Stimulated activated naive CD8-positive, alpha-beta T cell treated with anti-CD3 and anti-CD28 coated beads, Interleukin-15, Interleukin-2, amounts not matched to agents 100 ng/mL and 50 ng/mL, for 24 hours (primary cell): Measurements from ENCODE around the gene IGSF21.

ENCODE experiments used
- H3K27ac Mint-ChIP-seq: one replicate; pipeline ENCODE4 v1.8.0; 2021; ENCODE audit warnings: mild to moderate bottlenecking, mixed read lengths
- H3K27me3 Mint-ChIP-seq: one replicate; pipeline ENCODE4 v1.8.0; 2021; ENCODE audit warnings: mixed read lengths
- H3K36me3 Mint-ChIP-seq: one replicate; pipeline ENCODE4 v1.8.0; 2021; ENCODE audit warnings: low read depth, mixed read lengths
- H3K4me1 Mint-ChIP-seq: one replicate; pipeline ENCODE4 v1.8.0; 2021; ENCODE audit warnings: low read depth, mixed read lengths
- H3K4me3 Mint-ChIP-seq: one replicate; pipeline ENCODE4 v1.8.0; 2021; ENCODE audit warnings: mild to moderate bottlenecking, mixed read lengths
- H3K9me3 Mint-ChIP-seq: one replicate; pipeline ENCODE4 v1.8.0; 2021; ENCODE audit warnings: mixed read lengths

IGSF21 gene

GRCh38 chr1:18299441-18300338 is 192.1 kb downstream of the IGSF21 start:
- no peak overlapping the region for H3K4me3 Mint-ChIP-seq
- no peaks in the 10 kb centered on the region for H3K36me3 Mint-ChIP-seq
- H3K9me3 Mint-ChIP-seq = no peaks in the 10 kb centered on the region
- peaks cover 42% of the 10 kb centered on the region for H3K27me3 Mint-ChIP-seq
- H3K27ac Mint-ChIP-seq = no peak overlapping the region
- H3K4me1 Mint-ChIP-seq = no peaks in the 10 kb centered on the region

DNA sequence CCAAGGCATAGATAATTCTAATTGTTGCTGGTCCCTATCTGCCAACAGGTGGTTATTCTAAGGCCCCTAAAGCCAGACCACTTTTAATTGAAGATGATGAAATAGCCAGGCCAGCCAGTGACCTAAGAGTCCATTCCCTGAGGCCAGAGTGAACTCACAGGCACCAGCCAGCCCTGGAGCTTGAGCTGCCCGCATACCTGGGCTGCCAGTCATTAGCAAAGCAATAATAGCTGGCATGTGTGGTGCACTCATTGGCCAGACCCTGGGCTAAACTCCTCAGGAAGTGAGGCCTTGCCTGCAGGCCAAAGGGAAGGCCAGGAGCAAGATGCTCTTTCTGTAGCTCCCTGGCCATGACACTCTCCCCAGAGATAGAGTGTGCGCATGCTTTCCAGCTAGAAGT is 192.8 kb downstream of the IGSF21 start:
- Mint-ChIP-seq H3K9me3 (no peaks in the 10 kb centered on the region), H3K4me1 (no peaks in the 10 kb centered on the region), H3K36me3 (no peaks in the 10 kb centered on the region)

GRCh38 chr1:18302788-18303413 is 195.3 kb downstream of the IGSF21 start:
- no peak overlapping the region for H3K27ac Mint-ChIP-seq
- H3K9me3 Mint-ChIP-seq = no peaks in the 10 kb centered on the region
- peaks cover 17% of the 10 kb centered on the region for H3K27me3 Mint-ChIP-seq
- no peaks in the 10 kb centered on the region for H3K36me3 Mint-ChIP-seq
- no peaks in the 10 kb centered on the region for H3K4me1 Mint-ChIP-seq
- H3K4me3 Mint-ChIP-seq = no peak overlapping the region

More for the DNA sequence above, 192.8 kb downstream of the IGSF21 start:
- Mint-ChIP-seq H3K27me3 (peaks cover 37% of the 10 kb centered on the region), H3K27ac (no peak overlapping the region), H3K4me3 (no peak overlapping the region)

DNA sequence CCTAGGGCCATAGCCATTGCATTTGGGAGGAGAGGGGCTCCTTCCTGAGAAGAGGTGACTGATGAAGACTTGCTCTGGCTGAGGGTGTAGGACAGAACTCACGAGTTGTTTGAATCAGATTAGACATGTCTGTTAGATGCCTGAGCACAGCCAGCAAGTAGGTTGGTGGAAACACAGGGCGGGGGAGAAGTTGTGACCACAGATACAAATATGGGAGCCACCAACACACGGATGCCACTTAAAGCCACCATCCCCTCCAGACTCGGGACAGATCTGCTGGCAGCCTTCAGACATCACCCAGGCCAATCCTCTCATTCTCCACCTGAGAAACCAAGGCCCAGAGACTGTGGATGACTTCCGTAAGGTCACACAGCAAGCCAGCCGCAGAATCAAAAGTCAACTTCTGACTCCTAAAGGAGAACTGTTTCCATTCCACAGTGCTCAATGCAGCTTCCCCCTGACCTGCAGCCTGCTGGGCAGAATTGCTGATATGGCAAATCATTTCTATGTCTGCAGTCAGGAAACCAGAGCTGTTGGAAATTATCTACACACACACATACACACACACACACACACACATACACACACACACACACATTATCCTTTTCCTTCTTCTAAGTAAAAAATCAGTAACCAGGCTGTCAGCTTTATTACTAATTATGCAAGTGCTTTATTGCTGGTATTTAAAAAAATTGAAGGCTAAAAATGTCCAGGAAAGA is 196.7 kb downstream of the IGSF21 start:
- Mint-ChIP-seq H3K36me3 (no peaks in the 10 kb centered on the region), H3K4me1 (no peaks in the 10 kb centered on the region), H3K9me3 (no peaks in the 10 kb centered on the region), H3K27me3 (peaks cover 10% of the 10 kb centered on the region), H3K27ac (no peak overlapping the region), H3K4me3 (no peak overlapping the region)

GRCh38 chr1:18305182-18305795 is 197.7 kb downstream of the IGSF21 start:
- no peaks in the 10 kb centered on the region for H3K36me3 Mint-ChIP-seq
- H3K27me3 Mint-ChIP-seq = peaks cover 6% of the 10 kb centered on the region
- H3K4me3 Mint-ChIP-seq = no peak overlapping the region
- no peak overlapping the region for H3K27ac Mint-ChIP-seq
- no peaks in the 10 kb centered on the region for H3K9me3 Mint-ChIP-seq
- H3K4me1 Mint-ChIP-seq = no peaks in the 10 kb centered on the region

DNA sequence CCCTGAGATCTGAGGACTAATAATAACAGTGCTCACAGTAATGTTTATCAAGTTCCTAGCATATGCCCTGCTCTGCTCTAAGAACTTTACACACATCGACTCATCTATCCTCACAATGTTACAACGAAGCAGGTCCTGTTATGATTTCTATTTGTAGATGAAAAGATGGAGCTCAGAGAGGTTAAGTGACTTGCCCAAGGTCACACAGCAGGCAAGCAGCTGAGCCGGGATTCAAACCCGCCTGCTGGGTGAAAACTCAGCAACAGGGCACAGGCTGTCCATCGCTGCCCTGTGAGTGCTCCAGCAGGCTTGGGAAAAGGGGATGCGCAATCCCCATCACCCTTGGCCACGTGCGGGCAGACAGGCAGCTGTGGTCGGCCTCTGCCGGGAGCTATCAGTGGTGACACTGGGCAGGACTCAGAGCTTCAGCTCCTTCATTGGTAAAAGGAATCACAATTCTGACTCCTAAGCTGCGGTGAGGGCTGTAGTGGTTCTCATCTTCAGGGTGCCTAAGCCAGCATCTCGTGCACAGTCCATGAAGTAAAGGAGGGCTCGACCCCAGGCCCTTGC is 199.8 kb downstream of the IGSF21 start:
- Mint-ChIP-seq H3K27me3 (peaks cover 3% of the 10 kb centered on the region), H3K27ac (no peak overlapping the region), H3K9me3 (peaks cover 3% of the 10 kb centered on the region), H3K4me3 (no peak overlapping the region), H3K36me3 (no peaks in the 10 kb centered on the region), H3K4me1 (no peaks in the 10 kb centered on the region)

DNA sequence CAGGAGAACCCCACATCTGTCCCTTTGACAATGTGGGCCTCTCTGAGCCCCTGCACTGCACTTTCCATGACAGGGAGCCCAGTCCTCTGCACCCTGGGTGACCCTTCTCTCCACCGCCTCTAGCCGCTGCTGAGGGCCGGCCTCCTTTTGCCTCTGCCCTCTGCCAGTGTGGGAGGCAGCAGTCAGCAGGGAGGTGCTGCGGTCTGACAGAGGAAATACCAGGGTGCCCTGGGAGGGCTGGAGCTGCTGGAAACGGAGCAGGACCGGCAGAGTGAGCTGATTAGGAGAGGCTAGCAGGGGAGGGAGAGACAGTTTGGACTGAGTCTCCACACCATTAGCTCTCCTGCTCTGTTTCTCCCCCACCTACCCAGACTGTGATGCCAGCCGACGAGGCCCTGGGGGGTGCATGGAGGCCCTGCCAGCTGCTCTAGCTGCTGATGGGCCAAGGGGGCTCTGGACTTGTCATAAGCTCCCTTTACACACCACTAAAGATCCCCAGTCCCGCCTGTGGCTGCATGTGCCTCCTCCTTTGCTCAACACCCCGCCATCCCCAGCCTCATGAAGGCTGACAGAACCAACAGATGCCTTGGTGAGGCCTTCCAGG is 202.1 kb downstream of the IGSF21 start:
- no peak overlapping the region for H3K27ac Mint-ChIP-seq
- peaks cover 3% of the 10 kb centered on the region for H3K9me3 Mint-ChIP-seq
- H3K27me3 Mint-ChIP-seq = no peaks in the 10 kb centered on the region
- H3K36me3 Mint-ChIP-seq = no peaks in the 10 kb centered on the region
- no peak overlapping the region for H3K4me3 Mint-ChIP-seq
- no peaks in the 10 kb centered on the region for H3K4me1 Mint-ChIP-seq

DNA sequence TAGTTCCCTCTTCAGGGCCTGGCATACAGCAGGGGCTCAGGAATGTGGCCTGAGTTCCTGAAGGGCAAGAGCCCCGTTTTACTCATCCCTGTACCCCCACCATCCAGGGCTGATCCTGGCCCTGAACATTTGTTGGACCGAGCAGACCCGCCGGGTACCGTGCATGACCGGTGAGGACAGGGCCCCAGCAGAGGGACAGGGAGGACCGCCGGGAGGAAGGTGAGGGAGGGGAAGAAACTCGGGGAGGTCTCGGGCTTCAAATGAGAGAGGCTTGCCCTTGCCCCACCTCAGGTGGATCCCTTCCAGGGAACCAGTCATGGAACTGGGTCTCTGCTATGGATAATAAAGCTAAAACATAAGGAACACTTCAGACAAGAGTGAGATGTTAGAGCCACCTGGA is 205.4 kb downstream of the IGSF21 start:
- Mint-ChIP-seq H3K9me3 (peaks cover 3% of the 10 kb centered on the region), H3K4me1 (no peaks in the 10 kb centered on the region), H3K27me3 (no peaks in the 10 kb centered on the region), H3K27ac (no peak overlapping the region), H3K4me3 (no peak overlapping the region), H3K36me3 (no peaks in the 10 kb centered on the region)

GRCh38 chr1:18313523-18313922 is 205.9 kb downstream of the IGSF21 start:
- H3K27ac Mint-ChIP-seq = no peak overlapping the region
- H3K4me3 Mint-ChIP-seq = no peak overlapping the region
- no peaks in the 10 kb centered on the region for H3K27me3 Mint-ChIP-seq
- peaks cover 3% of the 10 kb centered on the region for H3K9me3 Mint-ChIP-seq
- H3K4me1 Mint-ChIP-seq = no peaks in the 10 kb centered on the region
- H3K36me3 Mint-ChIP-seq = no peaks in the 10 kb centered on the region

DNA sequence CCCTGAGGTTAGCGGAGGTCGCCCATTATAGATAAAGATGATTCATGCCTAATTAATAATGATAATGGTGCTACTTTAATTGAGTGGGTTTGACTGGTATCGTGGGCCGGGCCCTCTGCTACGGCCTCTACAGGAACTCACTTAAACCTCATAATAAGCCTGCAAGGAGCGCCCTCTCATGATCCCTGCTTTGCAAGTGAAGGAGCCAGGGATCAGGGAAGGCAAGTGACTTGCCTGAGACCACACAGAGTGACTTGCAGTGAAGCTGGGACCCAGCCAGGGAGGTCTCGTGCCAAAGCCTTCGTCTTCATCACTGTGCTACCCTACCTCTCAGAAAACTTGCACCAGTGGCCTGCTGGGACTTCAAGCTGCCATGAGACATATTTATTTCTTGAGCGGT is 206.8 kb downstream of the IGSF21 start:
- Mint-ChIP-seq H3K9me3 (peaks cover 3% of the 10 kb centered on the region), H3K27ac (no peak overlapping the region), H3K36me3 (no peaks in the 10 kb centered on the region), H3K4me1 (no peaks in the 10 kb centered on the region), H3K27me3 (no peaks in the 10 kb centered on the region), H3K4me3 (no peak overlapping the region)

DNA sequence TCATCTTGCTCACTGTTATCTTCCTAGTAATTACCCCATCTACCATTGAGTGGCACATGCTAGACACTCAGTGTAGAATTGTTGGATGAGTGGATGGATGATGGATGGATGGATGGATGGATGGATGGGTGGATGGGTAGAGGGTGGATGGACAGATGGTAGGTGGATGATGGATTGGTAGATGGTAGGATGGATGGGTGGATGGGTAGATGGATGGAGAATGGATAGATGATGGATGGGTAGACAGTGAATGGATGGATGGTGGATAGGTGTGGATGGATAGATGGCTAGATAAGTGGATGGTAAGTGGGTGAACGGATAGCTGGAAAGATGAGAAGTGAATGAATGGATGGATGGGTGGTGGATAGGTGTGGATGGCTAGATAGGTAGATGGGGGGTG is 207.9 kb downstream of the IGSF21 start:
- H3K27ac Mint-ChIP-seq = no peak overlapping the region

GRCh38 chr1:18316764-18317163 is 209.2 kb downstream of the IGSF21 start:
- Mint-ChIP-seq H3K4me3 (no peak overlapping the region), H3K4me1 (no peaks in the 10 kb centered on the region), H3K36me3 (no peaks in the 10 kb centered on the region), H3K27ac (no peak overlapping the region), H3K9me3 (peaks cover 3% of the 10 kb centered on the region), H3K27me3 (no peaks in the 10 kb centered on the region)

More for the DNA sequence above, 207.9 kb downstream of the IGSF21 start:
- no peaks in the 10 kb centered on the region for H3K4me1 Mint-ChIP-seq
- H3K27me3 Mint-ChIP-seq = no peaks in the 10 kb centered on the region
- H3K36me3 Mint-ChIP-seq = no peaks in the 10 kb centered on the region
- no peak overlapping the region for H3K4me3 Mint-ChIP-seq
- peaks cover 3% of the 10 kb centered on the region for H3K9me3 Mint-ChIP-seq

- Mint-ChIP-seq H3K27ac (no peak overlapping the region), H3K4me3 (no peak overlapping the region), H3K27me3 (peaks cover 10% of the 10 kb centered on the region), H3K36me3 (no peaks in the 10 kb centered on the region), H3K9me3 (no peaks in the 10 kb centered on the region), H3K4me1 (no peaks in the 10 kb centered on the region)
Observed at GRCh38 chr1:18319099-18319498, 211.5 kb downstream of the IGSF21 start.

- Mint-ChIP-seq H3K36me3 (no peaks in the 10 kb centered on the region), H3K27me3 (peaks cover 10% of the 10 kb centered on the region), H3K4me1 (no peaks in the 10 kb centered on the region), H3K4me3 (no peak overlapping the region), H3K27ac (no peak overlapping the region), H3K9me3 (no peaks in the 10 kb centered on the region)
Observed at GRCh38 chr1:18320051-18320450, 212.5 kb downstream of the IGSF21 start.
